GM21515 (cell line): ENCODE data around the gene OXCT1.
"Not testable (repeated sequence)": the region's sequence is repeated elsewhere in the genome, so short reads cannot be mapped to it uniquely, and the experiment has no call there.

Experiments
- ATAC-seq: cut with Tn5 transposase; IDR thresholded peaks from one replicate; pipeline ENCODE4 v1.9.1; 2021; ENCODE audit not compliant: unreplicated experiment

Gene OXCT1

GRCh38 chr5:41728281-41728680, 141.9 kb downstream of the OXCT1 start:
- ATAC-seq = no peak

- ATAC-seq = no peak
Observed at GRCh38 chr5:41722359-41722950, 147.8 kb downstream of the OXCT1 start.

DNA sequence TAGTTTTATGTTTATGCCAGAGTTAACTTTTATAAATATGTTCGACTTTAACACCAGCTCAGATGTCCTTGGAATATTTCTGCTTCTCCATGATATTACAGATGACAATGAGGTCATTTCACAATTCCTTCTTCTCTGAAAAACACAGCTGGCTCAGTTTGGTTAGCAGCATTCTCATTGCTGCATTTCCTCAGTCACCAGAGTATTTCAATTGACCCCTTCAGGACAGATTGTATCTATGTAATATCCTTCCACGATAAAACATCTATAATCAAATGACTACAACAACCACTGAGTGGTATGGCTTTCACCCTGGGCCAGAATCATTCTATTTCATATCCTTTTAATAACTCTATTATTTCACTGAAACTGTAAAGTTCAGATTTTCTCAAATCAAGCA, 148.7 kb downstream of the OXCT1 start:
- no peak for ATAC-seq

GRCh38 chr5:41716382-41716781, 153.8 kb downstream of the OXCT1 start:
- no peak for ATAC-seq

DNA sequence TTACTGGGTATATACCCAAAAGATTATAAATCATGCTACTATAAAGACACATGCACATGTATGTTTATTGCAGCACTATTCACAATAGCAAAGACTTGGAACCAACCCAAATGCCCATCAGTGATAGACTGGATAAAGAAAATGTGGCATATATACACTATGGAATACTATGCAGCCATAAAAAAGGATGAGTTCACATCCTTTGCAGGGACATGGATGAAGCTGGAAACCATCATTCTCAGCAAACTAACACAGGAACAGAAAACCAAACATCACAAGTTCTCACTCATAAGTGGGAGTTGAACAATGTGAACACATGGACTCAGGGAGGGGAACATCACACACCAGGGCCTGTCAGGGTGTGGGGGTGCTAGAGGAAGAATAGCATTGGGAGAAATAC, 155.8 kb downstream of the OXCT1 start:
- ATAC-seq = not testable (repeated sequence)

- peak; percentile 23 for ATAC-seq
Observed at GRCh38 chr5:41708604-41708940, 161.7 kb downstream of the OXCT1 start.

DNA sequence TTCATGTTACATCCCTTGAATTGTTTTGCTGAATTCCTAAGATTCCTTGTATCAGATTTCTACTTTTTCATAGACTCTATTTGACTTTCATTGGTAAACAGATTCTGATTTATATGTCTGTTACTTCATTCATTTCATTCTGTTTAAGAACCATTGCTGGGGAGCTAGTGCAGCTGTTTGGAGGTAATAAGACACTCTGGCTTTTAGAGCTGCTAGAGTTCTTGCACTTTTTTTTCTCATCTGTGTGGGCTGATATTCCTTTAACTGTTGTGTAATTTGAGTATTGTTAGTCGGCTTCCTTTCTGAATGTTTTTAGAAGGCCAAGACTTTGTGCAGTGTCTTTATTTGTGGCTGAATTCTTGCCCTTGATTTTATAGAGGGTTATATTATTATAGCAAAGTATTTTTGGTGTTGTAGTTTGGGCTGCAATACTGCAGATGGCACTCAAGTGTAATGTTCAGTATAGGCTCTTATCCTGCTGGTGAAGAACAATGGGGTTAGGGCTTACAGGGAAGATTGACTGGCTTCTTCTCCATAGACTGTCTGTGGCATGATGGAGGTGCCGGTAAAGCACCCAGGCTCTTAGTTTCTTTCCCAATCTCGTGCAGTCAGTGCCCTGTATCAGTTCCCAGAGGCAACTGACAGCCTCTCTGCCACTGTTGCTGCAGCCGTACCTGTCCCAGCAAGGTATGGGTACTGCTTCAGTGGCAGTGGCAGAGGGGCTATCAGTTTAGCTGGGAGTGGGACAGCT, 162.2 kb downstream of the OXCT1 start:
- peak; percentile 82 for ATAC-seq

- peak; percentile 88 for ATAC-seq
Observed at GRCh38 chr5:41695920-41696582, 174.2 kb downstream of the OXCT1 start.

DNA sequence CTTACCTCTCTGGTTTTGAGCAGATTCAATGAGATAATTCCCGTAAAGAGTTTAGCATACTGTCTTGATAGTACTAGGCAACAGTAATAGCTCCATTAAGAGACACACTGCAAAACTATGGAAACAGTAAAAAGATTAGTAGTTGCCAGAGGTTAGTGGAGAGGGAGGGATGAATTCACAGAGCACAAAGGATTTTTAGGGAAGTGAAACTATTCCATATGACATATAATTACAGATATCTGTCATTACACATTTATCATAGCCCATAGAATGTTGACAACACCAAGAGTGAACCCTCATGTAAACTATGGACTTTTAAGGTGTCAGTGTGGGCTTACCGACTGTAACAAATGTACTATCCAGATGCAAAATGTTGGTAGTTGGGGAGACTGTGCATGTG, 183.5 kb downstream of the OXCT1 start:
- ATAC-seq = no peak

GRCh38 chr5:41686191-41686590, 184.0 kb downstream of the OXCT1 start:
- no peak for ATAC-seq

DNA sequence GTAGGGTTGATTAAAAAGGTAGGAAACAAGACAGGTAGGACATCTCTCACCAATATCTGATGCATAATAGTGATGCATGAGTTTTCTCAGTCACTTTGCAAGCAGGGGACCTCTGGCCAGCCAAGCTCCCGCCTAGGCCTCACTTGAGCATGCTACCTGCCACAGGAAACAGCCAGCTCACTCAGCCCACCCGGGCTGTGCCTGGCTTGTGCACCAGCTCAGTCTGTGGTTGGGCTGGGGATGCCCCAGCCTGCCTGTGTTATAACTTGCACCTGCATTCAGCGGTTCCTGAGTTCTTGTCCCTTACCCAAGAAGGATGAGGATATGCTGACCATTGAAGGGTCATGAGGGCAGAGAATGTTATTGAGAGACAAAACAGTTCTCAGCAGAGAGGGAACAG, 187.0 kb downstream of the OXCT1 start:
- no peak for ATAC-seq

DNA sequence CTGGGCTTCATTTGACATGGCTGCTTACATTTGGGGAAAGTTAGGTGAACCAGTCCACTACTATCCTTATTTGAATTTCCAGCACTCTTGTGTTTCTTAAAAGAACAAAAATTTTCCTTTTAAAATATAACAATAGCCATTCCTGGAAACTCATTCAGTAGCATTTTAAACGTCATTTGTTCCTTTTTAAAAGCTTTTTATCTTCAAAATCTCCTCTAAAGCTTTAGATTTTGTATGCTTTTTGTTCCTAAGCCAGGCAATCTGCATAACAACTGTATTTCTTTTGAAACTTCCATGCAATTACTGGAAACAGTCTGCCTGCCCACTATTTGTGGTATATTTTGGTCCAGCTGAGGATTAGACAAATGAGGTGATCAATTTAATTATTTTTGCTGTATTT, 187.6 kb downstream of the OXCT1 start:
- ATAC-seq = no peak

- no peak for ATAC-seq
Observed at GRCh38 chr5:41681840-41682239, 188.4 kb downstream of the OXCT1 start.
